Left ventricle myocardium inferior (tissue), 1 donor: ENCODE data around the gene TSHZ2. TPM values are rescaled to one million over a fixed set of nuclear protein-coding genes. Genes with fewer than 3 reads are reported as not detected.

Experiments used
- DNase-seq: peaks from one replicate; pipeline ENCODE4 v3.0.0-alpha.2; 2020
- H3K27ac ChIP-seq: fragments of 200-600 bp; replicated peaks from 2 replicates; pipeline ENCODE4 v1.8.0; 2021
- H3K27me3 ChIP-seq: fragments of 200-600 bp; 2 replicates; pipeline ENCODE4 v1.8.0; 2021; ENCODE audit warnings: low read depth
- H3K36me3 ChIP-seq: fragments of 200-600 bp; 2 replicates; pipeline ENCODE4 v1.8.0; 2021
- H3K4me1 ChIP-seq: fragments of 200-600 bp; 2 replicates; pipeline ENCODE4 v1.8.0; 2021
- H3K4me3 ChIP-seq: fragments of 200-600 bp; 2 replicates; pipeline ENCODE4 v1.8.0; 2021; ENCODE audit warnings: mild to moderate bottlenecking, moderate library complexity
- H3K9me3 ChIP-seq: fragments of 200-600 bp; replicated peaks from 2 replicates; pipeline ENCODE4 v1.8.0; 2021
- CTCF ChIP-seq: fragments of 200-600 bp; IDR thresholded peaks from 2 replicates; pipeline ENCODE4 v1.8.0; 2021; ENCODE audit warnings: antibody characterized with exemption, mild to moderate bottlenecking, borderline replicate concordance
- intact Hi-C: fragments of 100-400 bp; cut with micrococcal nuclease; formaldehyde crosslinking; loops from one replicate; pipeline ENCODE4 v1.11.0; 2022
- total RNA-seq: library from RNA; stranded (reverse); fragmentation: NEBNext Ultra II Directional; extraction: Animal tissue kit (Norgen Biotek cat#: 25700); gene quantifications from one replicate; pipeline ENCODE4 v1.2.1, GENCODE V29; 2021
- donor health status: DM: no; HTN: yes; CAD: no; lungs with severe emphysema.

TSHZ2 gene
- total RNA-seq, 1 donor from 2014 or later, result 3.1 TPM

GRCh38 chr20:53099856-53100255, 127.7 kb downstream of the TSHZ2 start:
- DNase-seq, result no peak
- Histone ChIP-seq H3K4me3 (no peak overlapping the region), H3K27ac (no peak overlapping the region), H3K27me3 (no peaks in the 10 kb centered on the region), H3K36me3 (no peaks in the 10 kb centered on the region), H3K9me3 (no peaks in the 10 kb centered on the region), H3K4me1 (peaks cover 25% of the 10 kb centered on the region)
- intact Hi-C loops, result no loop called here
- TF ChIP-seq CTCF, result no peak

GRCh38 chr20:53100476-53100911, 128.3 kb downstream of the TSHZ2 start:
- Histone ChIP-seq H3K9me3 (no peaks in the 10 kb centered on the region), H3K27me3 (no peaks in the 10 kb centered on the region), H3K36me3 (no peaks in the 10 kb centered on the region), H3K4me1 (peaks cover 22% of the 10 kb centered on the region), H3K4me3 (no peak overlapping the region), H3K27ac (no peak overlapping the region)
- intact Hi-C loops, result no loop called here
- DNase-seq, result no peak
- TF ChIP-seq CTCF, result no peak

GRCh38 chr20:53101992-53102760, 130.0 kb downstream of the TSHZ2 start:
- no peak for DNase-seq
- peaks cover 16% of the 10 kb centered on the region for H3K4me1 ChIP-seq
- intact Hi-C loops, result no loop called here
- no peaks in the 10 kb centered on the region for H3K36me3 ChIP-seq
- H3K9me3 ChIP-seq, result no peaks in the 10 kb centered on the region
- H3K27me3 ChIP-seq, result no peaks in the 10 kb centered on the region
- TF ChIP-seq CTCF, result no peak
- no peak overlapping the region for H3K4me3 ChIP-seq
- H3K27ac ChIP-seq, result no peak overlapping the region

- H3K9me3 ChIP-seq, result no peaks in the 10 kb centered on the region
- TF ChIP-seq CTCF, result no peak
- no peaks in the 10 kb centered on the region for H3K36me3 ChIP-seq
- H3K27me3 ChIP-seq, result no peaks in the 10 kb centered on the region
- no peak for DNase-seq
- intact Hi-C loops, result no loop called here
- no peak overlapping the region for H3K27ac ChIP-seq
- H3K4me1 ChIP-seq, result peaks cover 15% of the 10 kb centered on the region
- no peak overlapping the region for H3K4me3 ChIP-seq
Observed at GRCh38 chr20:53103124-53103523, 131.0 kb downstream of the TSHZ2 start.

GRCh38 chr20:53104884-53105283, 132.7 kb downstream of the TSHZ2 start:
- no peak for DNase-seq
- Histone ChIP-seq H3K4me1 (peaks cover 14% of the 10 kb centered on the region), H3K4me3 (no peak overlapping the region), H3K36me3 (no peaks in the 10 kb centered on the region), H3K27me3 (no peaks in the 10 kb centered on the region), H3K9me3 (no peaks in the 10 kb centered on the region), H3K27ac (no peak overlapping the region)
- intact Hi-C loops, result no loop called here
- TF ChIP-seq CTCF, result no peak
